Stimulated activated CD4-positive, alpha-beta T cell treated with anti-CD3 and anti-CD28 coated beads, Interleukin-12 subunit alpha, Interleukin-12 subunit beta, amount 100 ng/mL, for 24 hours (primary cell): ENCODE results near the gene KRT40.

Source experiments
- DNase-seq, 2 experiments: peaks; one replicate each; pipeline ENCODE4 v3.0.0-alpha.2; 2020; ENCODE audit warnings: low read depth in 2 of 2

The KRT40 gene

DNA sequence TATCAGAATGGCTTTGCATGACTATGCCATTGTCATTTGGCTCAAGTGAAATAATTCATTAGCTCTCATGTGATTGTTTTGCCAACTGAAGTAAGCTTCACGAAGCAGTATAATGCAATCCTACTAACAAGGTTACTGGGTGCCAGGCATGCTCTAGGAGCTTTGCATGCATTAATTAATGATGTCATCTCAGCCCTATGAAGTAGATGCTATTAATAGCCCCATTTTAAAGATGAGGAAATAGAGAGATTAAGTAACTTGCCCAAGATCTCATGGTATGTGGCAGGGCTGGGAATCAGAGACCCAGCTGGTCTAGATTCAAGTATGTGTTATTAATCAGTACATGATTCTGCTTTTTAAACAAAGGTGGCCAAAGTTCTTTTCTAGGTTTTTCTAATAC is 31.5 kb downstream of the KRT40 start:
- no peak for DNase-seq

DNA sequence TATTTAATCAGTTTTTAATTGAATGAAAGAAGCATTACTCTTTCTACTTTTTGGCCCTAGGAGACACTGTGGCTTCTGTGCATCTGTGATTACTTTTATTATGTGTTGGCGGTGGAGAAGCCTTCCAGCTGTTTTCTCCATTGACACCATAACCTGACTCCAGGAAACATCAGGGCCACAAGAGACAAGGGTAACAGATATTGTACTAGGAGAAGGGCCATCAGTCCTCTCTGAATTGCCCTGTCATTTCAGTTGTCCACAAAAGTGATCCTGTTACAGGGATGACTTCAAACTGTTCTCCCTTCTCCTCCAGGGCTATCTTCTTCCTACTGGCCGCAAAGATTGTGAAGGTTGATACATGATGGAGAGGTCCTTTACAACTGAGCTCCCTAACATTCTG is 32.0 kb downstream of the KRT40 start:
- DNase-seq: no peak

DNA sequence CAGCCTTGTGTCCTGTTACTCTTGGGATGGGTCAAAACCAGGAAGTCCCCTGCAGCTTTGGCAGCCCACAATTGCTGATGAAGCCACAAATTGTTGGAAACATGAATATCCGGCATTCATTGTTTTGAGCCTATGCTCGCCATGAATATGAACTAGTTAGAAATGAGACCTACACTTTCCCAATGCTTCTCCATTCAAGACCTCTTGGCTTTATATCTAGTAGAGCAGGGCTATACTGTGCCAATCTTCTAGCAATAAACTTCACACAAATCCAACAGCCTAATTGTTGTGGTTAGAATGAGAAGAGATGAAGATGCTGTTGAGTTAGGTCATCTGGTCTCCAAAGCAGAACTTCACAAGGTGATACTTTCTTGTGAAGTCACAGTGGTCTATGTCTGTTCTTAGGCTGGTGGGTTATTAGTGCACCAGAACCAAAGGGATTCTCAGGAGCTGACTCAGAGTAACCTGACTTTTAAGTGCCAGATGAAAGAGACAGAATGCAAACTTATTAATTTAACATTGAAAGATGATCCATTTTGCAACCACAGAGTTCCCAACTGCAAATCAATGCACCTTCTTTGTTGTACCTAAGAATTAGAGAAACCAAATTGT is 33.0 kb downstream of the KRT40 start:
- no peak for DNase-seq

DNA sequence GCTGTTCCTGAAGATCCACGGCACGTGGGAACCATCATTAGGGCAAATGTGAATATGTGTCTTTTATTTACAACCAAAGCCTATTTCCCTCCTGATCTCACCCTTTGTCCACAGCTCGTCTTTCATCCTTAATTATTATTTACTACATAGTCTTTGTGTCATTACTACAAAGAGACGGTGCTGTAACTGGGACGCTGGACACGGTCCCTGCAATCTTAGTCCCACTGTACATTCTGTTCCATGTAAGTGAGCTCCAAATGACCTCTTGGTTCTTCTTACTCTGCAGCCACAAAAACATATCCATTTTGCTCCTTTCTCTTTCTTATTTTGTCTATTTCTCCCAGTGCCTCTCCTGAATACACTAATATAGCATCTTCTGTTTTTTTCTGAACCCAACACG is 34.0 kb downstream of the KRT40 start:
- no peak for DNase-seq

DNA sequence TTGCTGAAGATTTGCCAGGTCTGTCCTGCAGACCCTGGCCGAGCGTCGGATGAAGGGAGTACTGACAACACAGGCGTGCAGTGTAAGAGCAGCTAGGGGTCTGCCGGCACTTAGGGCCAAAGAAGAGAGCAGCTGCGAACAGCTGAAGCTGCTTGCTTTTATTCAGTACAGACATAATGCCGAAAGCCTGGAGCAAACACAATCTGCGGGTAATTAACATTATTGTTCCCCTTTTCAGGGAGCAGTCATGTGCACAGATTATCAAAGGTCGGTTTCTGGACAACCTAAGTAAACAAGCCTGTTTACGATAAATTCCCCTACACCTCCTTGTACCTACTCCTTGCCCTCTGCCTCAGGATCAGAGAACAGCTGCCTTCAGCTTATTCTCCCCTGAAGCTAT is 34.7 kb downstream of the KRT40 start:
- DNase-seq: no peak

DNA sequence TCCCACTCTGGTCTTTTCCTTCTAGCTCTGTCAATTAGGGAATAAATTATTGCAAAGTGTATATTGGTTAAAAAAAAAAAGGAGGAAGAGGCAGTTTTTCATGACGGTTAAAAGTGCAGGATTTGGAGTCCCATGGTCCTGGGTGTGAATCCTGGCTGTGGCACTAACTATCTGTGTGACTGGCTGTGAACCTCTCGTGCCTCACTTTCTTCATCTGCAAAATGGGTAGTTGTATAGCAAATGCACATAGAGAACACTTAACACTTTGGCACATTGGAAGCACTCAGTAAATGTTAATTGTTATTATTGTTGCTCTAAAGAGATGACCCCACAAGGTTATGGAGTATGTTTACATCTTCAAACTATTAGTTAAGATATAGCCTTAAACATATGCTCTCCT is 36.2 kb downstream of the KRT40 start:
- DNase-seq: no peak

DNA sequence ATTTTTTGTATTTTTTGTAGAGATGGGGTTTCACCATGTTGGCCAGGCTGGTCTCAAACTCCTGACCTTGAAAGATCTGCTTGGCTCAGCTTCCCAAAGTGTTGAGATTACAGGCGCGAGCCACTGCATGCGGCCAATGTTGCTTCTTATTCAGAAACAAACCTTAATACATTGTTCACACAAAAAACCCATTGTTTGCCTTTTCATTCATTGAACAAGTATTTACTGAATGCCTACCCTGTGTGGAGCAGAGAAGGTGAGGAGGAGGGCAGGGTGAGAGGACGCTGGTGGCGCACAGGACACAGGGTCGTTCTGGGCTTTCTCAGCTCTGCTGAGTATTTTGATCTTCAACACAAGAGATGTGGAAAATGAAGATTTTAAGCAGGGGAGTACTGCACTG is 38.7 kb downstream of the KRT40 start:
- DNase-seq: no peak

DNA sequence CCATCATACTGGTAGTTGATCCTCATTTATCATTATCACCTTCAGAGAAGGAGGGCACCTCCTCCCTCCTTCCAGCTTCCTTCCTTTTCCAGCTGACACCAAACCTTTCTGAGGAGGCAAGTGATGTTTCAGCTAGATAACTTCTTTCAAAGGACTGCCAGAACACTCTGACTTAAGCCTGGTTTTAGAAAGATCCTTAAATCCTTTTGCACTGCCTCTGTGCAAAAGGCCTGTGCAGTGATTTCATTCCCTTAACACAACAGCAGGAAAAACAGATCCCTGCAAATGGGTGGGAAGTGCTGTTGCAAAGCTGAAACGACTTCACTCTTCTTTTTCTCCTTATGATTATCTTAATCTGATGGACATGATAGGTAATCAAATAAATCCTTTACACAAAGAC is 39.6 kb downstream of the KRT40 start:
- no peak for DNase-seq

DNA sequence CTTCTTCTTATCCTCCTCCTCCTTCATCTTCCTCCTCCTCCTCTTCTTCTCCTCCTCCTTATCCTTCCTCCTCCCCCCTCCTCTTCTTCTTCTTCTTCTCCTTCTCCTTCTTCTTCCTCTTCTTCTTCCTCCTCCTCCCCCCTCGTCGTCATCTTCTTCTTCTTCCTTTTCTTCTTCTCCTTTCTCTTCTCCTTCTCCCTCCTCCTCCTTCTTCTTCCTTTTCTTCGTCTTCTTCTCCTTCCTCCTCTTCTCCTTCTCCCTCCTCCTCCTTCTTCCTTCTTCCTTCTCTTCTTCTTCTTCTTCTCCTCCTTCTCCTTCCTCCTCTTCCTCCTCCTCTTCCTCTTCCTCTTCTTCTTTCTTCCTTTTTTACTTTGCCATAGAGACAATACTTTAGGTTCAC is 41.6 kb downstream of the KRT40 start:
- no peak for DNase-seq

DNA sequence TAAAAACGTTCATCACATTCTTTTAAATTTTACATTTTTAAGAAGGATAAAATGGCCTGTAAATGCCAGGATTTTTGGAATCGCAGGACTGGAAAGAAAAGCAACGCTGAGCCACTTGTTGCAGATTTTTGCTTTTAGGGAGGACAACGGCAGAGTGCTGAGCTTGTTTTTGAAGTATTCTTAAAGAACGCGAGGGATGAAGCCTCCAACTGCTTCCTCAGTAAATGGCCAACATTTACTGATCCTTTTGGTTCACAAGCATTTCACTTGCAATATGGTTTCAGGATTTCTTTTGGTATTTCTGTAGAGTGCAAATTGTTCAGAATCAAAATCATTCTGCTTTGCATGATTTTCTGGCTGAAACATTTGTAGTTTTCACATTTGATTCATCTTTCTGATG is 43.9 kb downstream of the KRT40 start:
- DNase-seq: no peak

DNA sequence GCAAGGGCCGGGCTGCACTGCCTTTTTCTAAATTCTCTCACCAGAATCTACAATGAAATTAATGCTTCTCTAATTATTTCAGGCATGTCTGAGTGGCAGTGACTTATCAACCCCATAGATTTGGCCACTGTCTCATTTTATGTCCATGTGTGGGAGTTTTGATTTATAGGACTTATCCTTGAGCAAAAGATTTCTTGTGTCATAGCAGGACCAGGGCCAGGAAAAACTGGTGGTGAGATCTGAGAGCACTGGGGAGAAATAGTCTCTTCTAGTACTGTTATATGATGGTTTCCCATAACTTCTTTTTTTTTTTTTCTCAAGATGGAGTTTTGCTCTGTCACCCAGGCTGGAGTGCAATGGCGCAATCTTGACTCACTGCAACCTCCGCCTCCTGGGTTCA is 45.1 kb downstream of the KRT40 start:
- no peak for DNase-seq

DNA sequence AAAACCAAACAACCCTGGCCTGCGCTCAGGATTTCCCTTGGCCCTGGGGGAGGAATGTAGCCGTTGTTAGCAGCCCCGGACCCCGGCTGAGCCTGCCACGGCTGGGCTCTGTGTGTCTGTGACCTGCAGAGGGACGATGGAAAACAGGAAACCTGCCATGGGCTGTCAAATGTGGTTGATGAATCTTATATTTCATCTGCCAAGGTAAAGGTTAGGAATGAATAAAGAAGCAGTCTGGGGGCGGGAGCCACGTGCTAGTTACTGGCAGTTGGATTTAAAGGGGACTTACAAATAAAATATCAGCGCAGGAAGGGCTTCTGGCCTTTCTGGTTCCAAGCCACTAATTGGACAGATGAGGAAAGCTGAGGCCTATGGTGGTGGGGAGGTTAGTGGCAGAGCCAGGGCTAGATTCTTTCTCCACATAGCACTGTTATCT is 46.7 kb downstream of the KRT40 start, which contains the start of gene KRT23:
Gene KRT23, minus strand, starts transcription at position 263 of the 436 bp plus-strand sequence. CDS start 1,043 bp downstream, outside the sequence.
- DNase-seq: no peak

DNA sequence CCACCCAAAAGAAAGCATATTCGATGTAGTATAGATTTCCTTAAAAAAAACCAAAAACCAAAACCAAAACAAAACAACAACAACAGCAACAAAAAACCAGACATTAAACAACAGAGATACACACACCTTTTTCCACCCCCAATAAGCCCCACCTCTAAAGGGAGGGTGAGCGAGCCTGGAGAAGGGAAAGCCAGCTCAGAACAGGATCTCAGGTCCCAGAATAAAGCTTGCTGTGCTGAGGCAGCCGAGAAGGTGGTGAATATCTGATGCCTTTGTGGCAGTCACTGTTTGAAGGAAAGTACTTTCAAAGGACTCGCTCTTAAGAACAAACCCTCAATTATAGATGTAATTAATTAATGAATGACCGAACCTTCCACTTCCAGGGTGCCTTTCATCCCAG is 47.1 kb downstream of the KRT40 start:
- no peak for DNase-seq

DNA sequence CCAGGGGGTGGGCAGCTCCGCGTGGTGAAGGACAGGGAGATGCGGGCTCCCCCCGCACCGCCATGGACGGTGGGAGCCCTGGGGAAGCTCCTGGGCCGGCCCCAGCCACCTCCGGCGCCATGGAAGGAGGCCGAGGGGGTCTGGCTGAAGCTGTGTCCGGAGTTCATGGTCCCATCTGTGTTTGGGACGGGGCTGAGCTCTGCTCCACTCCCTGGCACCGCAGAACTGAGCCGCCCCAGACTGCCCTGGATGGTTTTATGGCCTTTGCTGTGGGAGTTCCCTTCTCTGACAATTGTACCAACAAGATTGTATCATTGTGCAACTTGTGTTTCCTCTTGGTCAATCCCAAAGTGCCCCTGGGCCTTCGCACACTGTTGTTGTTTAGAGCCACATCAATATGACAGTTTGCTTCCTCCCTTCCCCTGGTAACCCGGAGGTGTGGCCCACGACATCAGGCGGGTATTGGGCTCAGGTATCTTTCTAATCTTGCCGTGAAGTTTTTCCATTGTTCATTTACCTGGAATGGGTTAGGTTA is 47.6 kb downstream of the KRT40 start:
- no peak for DNase-seq

DNA sequence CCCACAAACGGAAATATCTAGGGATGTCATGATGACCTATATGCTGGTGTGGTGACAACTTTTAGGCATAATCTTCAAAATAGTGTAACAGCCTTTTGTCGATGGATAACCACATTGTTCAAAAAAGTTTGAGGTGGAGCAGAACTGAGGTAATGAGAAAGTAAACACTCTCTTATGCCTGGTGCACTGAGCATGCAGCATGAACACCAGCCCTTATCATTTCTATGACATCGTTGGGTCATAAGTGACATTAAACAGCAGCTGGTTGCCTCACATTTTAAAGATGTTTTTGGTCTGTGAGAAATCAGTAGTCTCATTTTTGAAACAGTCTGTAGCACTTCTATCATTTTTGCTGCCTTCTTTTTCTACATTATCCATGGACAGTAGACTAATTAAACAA is 48.5 kb downstream of the KRT40 start:
- no peak for DNase-seq

DNA sequence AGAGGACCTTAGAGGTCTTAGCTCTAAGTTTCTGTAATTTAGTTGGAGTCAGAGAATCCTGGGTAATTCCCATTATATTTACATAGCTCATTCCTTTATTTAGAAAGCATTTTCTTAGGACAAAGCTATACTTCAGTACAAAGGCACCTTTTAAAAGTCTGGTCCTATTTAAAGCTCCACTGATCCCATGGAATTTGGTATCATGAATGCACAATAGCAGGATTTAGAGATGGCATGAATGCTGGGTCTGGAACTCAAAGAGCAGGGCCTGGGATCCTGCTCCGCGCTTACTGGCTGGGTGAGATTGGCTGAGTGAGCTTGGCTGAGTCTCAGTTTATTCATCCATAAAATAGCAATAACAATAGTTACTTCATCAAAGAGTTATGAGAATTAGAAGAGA is 51.5 kb downstream of the KRT40 start:
- DNase-seq: no peak

DNA sequence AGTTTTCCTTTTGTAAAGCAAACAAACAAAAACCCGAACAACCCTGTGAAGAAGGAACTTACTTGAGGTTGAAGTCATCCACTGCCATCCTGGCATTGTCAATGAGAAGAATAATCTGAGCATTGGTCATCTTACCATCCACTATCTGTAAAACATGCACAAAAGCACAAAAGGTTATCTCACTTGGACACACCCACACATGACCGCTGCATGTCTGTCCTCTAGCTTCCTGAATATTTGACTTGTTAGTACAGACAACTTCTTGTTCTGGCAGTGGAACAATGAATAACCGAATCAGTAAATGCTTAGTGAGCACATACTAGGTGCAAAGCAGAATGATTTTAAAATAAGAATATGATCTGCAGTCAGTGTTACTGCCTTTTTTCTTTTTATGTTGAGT is 52.8 kb downstream of the KRT40 start:
- no peak for DNase-seq
